Kidney epithelial cell (primary cell): ENCODE results near the gene EIF4E2. TPM values are rescaled to one million over a fixed set of nuclear protein-coding genes. Genes with fewer than 3 reads are reported as not detected.

Source experiments
- DNase-seq: peaks from one replicate; pipeline ENCODE4 v3.0.0-alpha.2; 2010; ENCODE audit warnings: low read depth
- H3K27me3 ChIP-seq: 2 replicates; pipeline ENCODE4 v1.6.0; 2011; ENCODE audit warnings: low read length; ENCODE audit not compliant: control insufficient read depth, insufficient read depth
- H3K36me3 ChIP-seq: 2 replicates; pipeline ENCODE4 v1.5.1; 2011; ENCODE audit warnings: low read length; ENCODE audit not compliant: control insufficient read depth, insufficient read depth
- H3K4me3 ChIP-seq: 2 replicates; pipeline ENCODE4 v1.5.1; 2011; ENCODE audit warnings: low read depth, mild to moderate bottlenecking, control low read depth, low read length
- total RNA-seq: library from RNA; depleted of rRNA; stranded (reverse); fragments of >200 nt; gene quantifications from 2 replicates; pipeline ENCODE4 v1.2.3, GENCODE V29; 2015
- TF ChIP-seq, protein P1 (sequence below): IDR thresholded peaks from 2 replicates; pipeline ENCODE4 v1.5.1; 2011; ENCODE audit warnings: mild to moderate bottlenecking, moderate library complexity, low read length, control low read depth, inconsistent platforms; ENCODE audit not compliant: insufficient read depth, poor library complexity, severe bottlenecking

The EIF4E2 gene
- total RNA-seq, 1 donor from 2014 or later = 66.9 TPM

DNA sequence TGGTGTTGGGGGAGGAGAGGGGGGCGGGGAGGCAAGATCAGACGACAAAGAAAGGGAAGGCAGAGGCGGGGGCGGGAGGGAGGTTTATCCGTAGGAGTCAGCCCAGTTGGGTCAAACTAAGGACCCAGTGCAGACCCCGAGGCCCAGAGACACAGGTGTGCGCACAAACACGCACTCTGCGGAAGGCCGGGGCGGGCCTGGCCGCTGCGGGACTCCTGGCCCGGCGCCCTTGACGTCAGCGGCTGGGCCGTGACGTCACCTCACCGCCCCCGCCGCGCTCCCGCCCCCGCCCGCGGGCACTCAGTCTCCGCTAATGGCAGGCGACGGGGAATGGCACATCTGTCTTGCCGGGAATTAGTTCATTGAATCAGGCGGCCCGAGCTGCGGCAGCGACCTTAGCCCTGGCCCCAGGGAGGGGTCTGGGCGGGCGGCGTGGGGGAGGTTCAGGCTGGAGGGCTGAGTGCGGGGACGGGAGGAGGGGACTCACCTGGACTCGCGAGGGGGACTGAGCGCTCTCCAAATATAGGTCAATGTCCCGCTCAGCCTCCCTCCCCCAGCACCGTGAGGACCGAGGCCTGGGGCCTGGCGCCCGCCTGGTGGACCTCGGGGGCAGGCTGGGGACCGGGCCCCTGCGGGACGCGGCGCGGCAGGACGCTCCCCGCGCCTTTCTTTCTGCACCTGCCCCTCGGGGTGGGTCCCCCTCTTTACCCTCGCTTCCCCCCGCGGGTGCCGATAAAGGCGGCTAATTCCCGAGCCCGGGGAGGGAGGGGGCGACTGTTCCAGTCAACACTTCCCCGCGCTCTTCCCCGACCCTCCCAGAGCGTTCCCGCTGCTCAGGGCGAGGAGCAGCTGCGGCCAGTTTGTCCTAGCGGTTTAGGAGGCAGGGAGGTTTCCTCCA lies 47.3 kb upstream of the EIF4E2 start:
- TF ChIP-seq, protein P1, sequence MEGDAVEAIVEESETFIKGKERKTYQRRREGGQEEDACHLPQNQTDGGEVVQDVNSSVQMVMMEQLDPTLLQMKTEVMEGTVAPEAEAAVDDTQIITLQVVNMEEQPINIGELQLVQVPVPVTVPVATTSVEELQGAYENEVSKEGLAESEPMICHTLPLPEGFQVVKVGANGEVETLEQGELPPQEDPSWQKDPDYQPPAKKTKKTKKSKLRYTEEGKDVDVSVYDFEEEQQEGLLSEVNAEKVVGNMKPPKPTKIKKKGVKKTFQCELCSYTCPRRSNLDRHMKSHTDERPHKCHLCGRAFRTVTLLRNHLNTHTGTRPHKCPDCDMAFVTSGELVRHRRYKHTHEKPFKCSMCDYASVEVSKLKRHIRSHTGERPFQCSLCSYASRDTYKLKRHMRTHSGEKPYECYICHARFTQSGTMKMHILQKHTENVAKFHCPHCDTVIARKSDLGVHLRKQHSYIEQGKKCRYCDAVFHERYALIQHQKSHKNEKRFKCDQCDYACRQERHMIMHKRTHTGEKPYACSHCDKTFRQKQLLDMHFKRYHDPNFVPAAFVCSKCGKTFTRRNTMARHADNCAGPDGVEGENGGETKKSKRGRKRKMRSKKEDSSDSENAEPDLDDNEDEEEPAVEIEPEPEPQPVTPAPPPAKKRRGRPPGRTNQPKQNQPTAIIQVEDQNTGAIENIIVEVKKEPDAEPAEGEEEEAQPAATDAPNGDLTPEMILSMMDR = no peak
- Histone ChIP-seq H3K27me3 (peaks cover 83% of the 10 kb centered on the region), H3K36me3 (no peaks in the 10 kb centered on the region), H3K4me3 (peak overlapping the region; percentile 1)
- no peak for DNase-seq

DNA sequence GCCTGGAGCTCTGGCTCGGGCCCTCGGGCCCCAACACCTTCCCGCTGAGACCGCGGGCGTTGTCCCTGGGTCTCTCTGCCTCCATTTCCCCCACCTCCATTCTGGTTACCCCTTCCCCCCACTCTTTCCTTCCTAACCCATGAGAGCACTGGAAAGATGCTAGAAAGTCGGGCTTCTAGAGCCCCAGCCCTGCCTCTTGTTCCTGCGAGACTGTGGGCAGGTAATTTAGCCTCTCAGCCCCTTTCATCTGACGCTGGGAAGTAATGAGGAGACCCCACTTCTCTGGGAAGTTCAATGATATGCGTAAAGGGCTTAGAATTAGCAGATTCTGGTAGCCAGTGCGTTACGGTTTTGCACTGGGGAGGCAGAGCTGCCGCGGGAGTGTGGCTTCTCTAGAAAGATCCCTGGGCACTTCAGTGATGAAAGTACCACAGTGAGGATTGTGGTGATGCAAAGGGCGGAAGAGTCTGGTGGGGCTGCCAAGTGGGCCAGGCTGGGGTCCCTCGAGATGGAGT lies 46.6 kb upstream of the EIF4E2 start:
- no peak for DNase-seq
- H3K27me3 ChIP-seq = peaks cover 82% of the 10 kb centered on the region
- no peaks in the 10 kb centered on the region for H3K36me3 ChIP-seq
- H3K4me3 ChIP-seq = no peak overlapping the region
- TF ChIP-seq, protein P1 = no peak

DNA sequence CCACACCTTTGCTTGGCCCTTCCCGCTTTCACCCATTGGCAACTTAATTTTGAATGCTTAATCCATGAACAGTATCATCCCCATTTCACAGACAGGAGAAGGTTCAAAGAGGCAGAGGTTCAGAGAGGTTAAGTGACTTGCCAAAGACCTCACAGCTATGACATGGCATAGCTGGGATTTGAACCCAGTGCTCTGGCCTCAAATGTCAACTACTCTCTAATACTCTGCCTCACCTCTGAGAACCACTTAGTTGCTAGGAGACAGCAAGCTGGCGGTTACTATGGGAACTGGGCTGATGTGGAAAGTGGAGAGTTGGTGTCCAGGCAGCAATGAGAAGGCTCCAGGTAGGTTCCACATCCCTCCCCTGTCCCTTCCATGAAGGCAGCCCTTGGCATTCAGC lies 46.1 kb upstream of the EIF4E2 start:
- no peaks in the 10 kb centered on the region for H3K36me3 ChIP-seq
- no peak overlapping the region for H3K4me3 ChIP-seq
- TF ChIP-seq, protein P1 = no peak
- peaks cover 77% of the 10 kb centered on the region for H3K27me3 ChIP-seq
- DNase-seq = no peak

DNA sequence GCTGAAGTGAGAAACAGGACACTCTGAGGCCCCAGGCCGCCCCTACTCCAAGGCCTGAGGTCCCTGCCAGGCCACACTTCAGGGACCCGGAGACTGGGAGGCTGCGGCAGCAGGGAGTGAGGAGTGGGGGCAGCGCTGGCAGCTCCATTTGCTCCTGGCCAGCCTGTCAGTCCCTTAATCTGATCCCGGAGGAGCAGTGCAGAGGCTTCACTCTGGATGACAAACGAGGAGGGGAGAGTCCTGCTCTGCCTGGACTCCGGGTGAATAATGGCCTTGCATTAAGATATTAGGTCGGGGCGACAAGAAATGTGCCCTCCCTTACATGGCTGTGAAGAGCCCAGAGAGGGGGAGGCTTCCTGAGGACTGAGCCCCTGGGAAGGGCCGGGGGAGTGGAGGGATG lies 44.6 kb upstream of the EIF4E2 start:
- DNase-seq = no peak
- H3K27me3 ChIP-seq = peaks cover 70% of the 10 kb centered on the region
- H3K4me3 ChIP-seq = no peak overlapping the region
- TF ChIP-seq, protein P1 = no peak
- H3K36me3 ChIP-seq = no peaks in the 10 kb centered on the region

DNA sequence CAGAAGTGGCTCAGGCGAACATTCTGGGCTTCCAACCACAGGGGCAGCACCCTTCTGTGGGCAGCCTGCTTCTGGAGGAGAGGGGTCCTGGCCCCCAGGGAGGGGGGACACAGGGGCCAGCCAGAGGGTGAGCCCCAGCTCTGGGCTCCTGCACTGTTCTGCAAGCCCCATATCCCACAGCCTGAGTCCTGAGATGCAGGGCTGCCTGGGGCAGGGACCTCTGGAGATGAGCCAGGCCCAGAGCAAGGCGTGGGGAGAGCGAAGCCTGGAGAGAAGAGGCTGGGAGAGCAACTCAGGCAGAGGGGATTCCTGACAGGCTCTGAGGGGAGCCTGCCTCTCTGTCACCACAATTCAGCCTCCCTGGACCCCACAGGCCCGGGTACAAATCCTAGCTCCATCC lies 43.8 kb upstream of the EIF4E2 start:
- DNase-seq = no peak
- Histone ChIP-seq H3K36me3 (no peaks in the 10 kb centered on the region), H3K27me3 (peaks cover 73% of the 10 kb centered on the region), H3K4me3 (no peak overlapping the region)
- TF ChIP-seq, protein P1 = no peak
